ENCODE results near the gene BAIAP2L1.

BAIAP2L1 gene

GRCh38 chr7:98329791-98330373 is 71.0 kb downstream of the BAIAP2L1 start:
- POLR2A ChIA-PET, result no interaction called here
- CTCF ChIA-PET, result interaction anchor here (0.6 kb wide), 2 partner anchors 60 to 72 kb away, joined by 3 read pairs; no protein-coding TSS in a partner anchor
- Histone ChIP-seq H3K4me3 (ENCODE audit: low read depth, low read length) (no peak overlapping the region), H3K9me3 (ENCODE audit: control insufficient read depth, insufficient read depth, low read depth, low read length) (no peaks in the 10 kb centered on the region), H3K36me3 (ENCODE audit: control insufficient read depth in 2 of 2, insufficient read depth in 1 of 2, low read length in 2 of 2) (no peaks in the 10 kb centered on the region; a peak in 1 of 3 replicates), H3K27ac (ENCODE audit: extremely low read depth, low read depth, low read length) (no peak overlapping the region), H3K4me1 (ENCODE audit: control insufficient read depth, insufficient read depth, low read length) (0 out of 2 replicates have a peak, but pooled peaks cover 5% of the 10 kb centered on the region)
- TF ChIP-seq SP3 (tag by site-specific recombination; IDR thresholded peaks at IDR 0.05) (no peak), ZNF366 (tag by site-specific recombination; conservative IDR thresholded peaks at IDR 0.05) (no peak), ZNF112 (tag by site-specific recombination; IDR thresholded peaks at IDR 0.05) (no peak), ZNF670 (tag by site-specific recombination; IDR thresholded peaks at IDR 0.05; ENCODE audit: low read depth) (no peak), KLF17 (tag by site-specific recombination; IDR thresholded peaks at IDR 0.05) (no peak), EGR2 (tag by site-specific recombination; IDR thresholded peaks at IDR 0.05; ENCODE audit: low read depth) (no peak), ZNF747 (tag by site-specific recombination; IDR thresholded peaks at IDR 0.05) (no peak), ZNF140 (tag by site-specific recombination; IDR thresholded peaks at IDR 0.05) (no peak), ZNF223 (tag by site-specific recombination; IDR thresholded peaks at IDR 0.05) (no peak)
- TF ChIP-seq, protein P1, sequence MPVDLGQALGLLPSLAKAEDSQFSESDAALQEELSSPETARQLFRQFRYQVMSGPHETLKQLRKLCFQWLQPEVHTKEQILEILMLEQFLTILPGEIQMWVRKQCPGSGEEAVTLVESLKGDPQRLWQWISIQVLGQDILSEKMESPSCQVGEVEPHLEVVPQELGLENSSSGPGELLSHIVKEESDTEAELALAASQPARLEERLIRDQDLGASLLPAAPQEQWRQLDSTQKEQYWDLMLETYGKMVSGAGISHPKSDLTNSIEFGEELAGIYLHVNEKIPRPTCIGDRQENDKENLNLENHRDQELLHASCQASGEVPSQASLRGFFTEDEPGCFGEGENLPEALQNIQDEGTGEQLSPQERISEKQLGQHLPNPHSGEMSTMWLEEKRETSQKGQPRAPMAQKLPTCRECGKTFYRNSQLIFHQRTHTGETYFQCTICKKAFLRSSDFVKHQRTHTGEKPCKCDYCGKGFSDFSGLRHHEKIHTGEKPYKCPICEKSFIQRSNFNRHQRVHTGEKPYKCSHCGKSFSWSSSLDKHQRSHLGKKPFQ (tag by site-specific recombination; IDR thresholded peaks at IDR 0.05), result no peak

DNA sequence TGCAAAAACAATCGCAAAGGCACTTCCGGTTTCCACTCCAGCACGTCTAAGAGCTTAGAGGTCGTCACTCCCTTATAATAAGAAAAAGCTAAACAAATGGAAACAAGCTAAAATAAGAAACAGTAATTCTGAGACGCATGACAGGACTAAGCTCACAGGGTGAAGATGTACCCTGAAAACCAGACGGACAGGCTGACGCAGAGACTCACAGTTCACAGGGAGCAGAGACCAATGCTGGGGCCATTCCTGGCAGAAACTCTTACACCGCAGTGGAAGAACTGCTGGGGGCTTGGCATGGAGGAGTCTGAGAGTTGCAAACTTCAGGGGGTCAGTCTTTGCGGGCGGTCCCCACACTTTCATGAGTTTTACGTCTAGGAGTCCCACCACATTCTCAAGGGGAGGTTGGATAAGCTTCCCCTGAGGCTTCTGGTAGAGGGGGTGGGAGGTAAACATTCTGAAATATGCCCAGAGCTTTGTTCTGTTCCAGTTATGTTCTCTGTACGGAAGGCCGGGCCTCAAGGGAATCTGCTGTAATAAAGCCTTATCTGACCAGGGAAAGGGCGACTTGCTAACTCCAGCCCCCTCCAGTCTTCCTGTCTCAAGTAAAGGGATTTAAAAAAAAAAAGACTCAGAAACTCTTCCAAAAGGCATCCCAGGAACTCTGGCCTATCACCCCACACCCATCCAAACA is 71.6 kb downstream of the BAIAP2L1 start:
- no peaks in the 10 kb centered on the region; a peak in 1 of 3 replicates for H3K36me3 ChIP-seq (ENCODE audit: control insufficient read depth in 2 of 2, insufficient read depth in 1 of 2, low read length in 2 of 2)
- ChIA-PET CTCF (no interaction called here), POLR2A (no interaction called here)
- no peak overlapping the region for H3K4me3 ChIP-seq (ENCODE audit: low read depth, low read length)
- H3K4me1 ChIP-seq (ENCODE audit: control insufficient read depth, insufficient read depth, low read length), result 0 out of 2 replicates have a peak, but pooled peaks cover 5% of the 10 kb centered on the region
- no peak overlapping the region; the same call in 1 of the 2 replicates for H3K27ac ChIP-seq (ENCODE audit: extremely low read depth, low read depth, low read length)
- no peaks in the 10 kb centered on the region for H3K9me3 ChIP-seq (ENCODE audit: control insufficient read depth, insufficient read depth, low read depth, low read length)
- TF ChIP-seq ZIC2 (tag by site-specific recombination; IDR thresholded peaks at IDR 0.05) (peak; percentile 20; the same call in 1 of the 2 replicates), GLIS1 (tag by site-specific recombination; IDR thresholded peaks at IDR 0.05) (peak; percentile 55), ZNF549 (tag by site-specific recombination; IDR thresholded peaks at IDR 0.05) (no peak)

DNA sequence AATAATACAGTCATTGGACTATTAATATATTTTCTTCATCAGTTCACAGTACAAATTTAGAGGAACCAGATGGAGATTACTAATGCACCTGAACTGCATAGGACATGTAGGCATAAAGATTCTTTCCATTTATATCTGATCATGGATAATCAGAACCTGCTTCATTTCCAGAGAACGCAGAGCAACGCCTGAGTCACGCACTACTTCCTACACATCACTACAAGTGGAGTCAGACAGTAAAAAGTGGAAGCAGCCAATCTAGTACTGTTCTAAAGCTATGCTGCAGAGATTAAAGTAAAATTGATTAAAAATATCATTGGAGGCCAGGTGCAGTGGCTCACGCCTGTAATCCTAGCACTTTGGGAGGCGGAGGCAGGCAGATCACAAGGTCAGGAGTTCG is 76.1 kb downstream of the BAIAP2L1 start:
- POLR2A ChIA-PET, result no interaction called here
- Histone ChIP-seq H3K4me1 (ENCODE audit: control insufficient read depth, insufficient read depth, low read length) (0 out of 2 replicates have a peak, but pooled peaks cover 5% of the 10 kb centered on the region), H3K9me3 (ENCODE audit: control insufficient read depth, insufficient read depth, low read depth, low read length) (no peaks in the 10 kb centered on the region), H3K4me3 (ENCODE audit: low read depth, low read length) (no peak overlapping the region), H3K36me3 (ENCODE audit: control insufficient read depth in 2 of 2, insufficient read depth in 1 of 2, low read length in 2 of 2) (no peaks in the 10 kb centered on the region), H3K27ac (ENCODE audit: extremely low read depth, low read depth, low read length) (no peak overlapping the region)
- TF ChIP-seq ZNF549 (tag by site-specific recombination; IDR thresholded peaks at IDR 0.05) (no peak), ZNF768 (tag by site-specific recombination; IDR thresholded peaks at IDR 0.05) (no peak), ZNF174 (tag by site-specific recombination; IDR thresholded peaks at IDR 0.05) (no peak), ZNF610 (tag by site-specific recombination; IDR thresholded peaks at IDR 0.05; ENCODE audit: borderline replicate concordance) (no peak), ZNF10 (tag by site-specific recombination; IDR thresholded peaks at IDR 0.05) (no peak), ZNF561 (tag by site-specific recombination; IDR thresholded peaks at IDR 0.05; ENCODE audit: borderline replicate concordance) (no peak)
- TF ChIP-seq, protein P1 (tag by site-specific recombination; IDR thresholded peaks at IDR 0.05), result no peak
- CTCF ChIA-PET, result interaction anchor here (1.0 to 1.1 kb wide), 2 partner anchors 76 to 506 kb away, joined by 3 read pairs; partner anchors contain the start of gene BAIAP2L1
